NCI-H510A treated with DMSO at 0.1 percent for 48 hours (cell line): ENCODE results near the gene POGLUT2.
A peak's percentile ranks its signal among the peaks of the same experiment; 100 is the strongest.
"Not testable (repeated sequence)": the region's sequence is repeated elsewhere in the genome, so short reads cannot be mapped to it uniquely, and the experiment has no call there.

ENCODE experiments used
- DNase-seq: peaks from one replicate; lab custom pipeline; 2025; lab: John Stamatoyannopoulos, UW

The POGLUT2 gene

GRCh38 chr13:102807699-102808098, 8.9 kb upstream of the POGLUT2 start:
- DNase-seq: no peak

GRCh38 chr13:102805680-102806079, 6.9 kb upstream of the POGLUT2 start:
- DNase-seq: no peak

DNA sequence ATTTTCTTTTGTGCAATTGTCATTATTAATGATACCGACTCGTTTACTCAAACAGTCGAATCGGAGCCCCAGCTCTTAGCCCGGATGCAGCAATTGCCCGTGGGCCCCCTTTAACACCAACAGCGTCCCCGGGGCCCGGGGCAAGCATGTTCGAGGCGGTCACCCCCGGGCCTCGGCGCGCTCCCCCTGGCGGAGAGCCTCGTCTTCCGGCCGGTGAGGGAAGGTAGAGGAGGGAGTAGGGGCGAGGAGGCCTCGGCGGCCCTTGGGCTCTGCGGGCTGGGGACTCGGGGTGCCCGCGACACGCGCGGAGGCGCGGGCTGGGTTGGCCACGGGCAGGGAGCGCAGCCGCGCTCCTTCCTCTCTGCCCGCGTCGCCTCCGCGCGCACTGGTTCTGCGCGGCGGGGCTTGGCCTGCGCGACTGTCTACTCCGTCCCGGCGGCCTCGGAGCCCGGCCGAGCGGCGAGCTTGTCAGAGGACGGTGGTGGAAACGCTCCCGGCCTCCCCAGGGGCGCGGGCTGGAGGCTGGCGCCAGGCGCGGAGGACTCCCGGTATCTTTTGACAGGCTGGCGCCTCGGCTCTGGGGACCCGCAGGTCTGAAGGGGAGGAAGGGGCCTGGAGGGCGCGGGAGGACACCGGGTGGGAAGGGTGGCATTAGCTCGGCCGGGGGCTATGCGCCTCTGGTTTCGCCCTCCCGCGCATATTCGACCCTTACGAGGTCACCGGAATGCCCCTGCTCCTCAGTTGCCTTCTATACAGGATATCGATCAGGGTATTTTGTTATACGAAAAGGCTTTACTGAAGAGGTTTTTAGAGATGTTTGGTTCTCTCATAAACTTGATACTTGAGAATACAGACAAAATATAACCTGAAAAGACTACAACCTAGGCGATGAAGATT, 1.6 kb upstream of the POGLUT2 start:
- DNase-seq: peak; percentile 5

DNA sequence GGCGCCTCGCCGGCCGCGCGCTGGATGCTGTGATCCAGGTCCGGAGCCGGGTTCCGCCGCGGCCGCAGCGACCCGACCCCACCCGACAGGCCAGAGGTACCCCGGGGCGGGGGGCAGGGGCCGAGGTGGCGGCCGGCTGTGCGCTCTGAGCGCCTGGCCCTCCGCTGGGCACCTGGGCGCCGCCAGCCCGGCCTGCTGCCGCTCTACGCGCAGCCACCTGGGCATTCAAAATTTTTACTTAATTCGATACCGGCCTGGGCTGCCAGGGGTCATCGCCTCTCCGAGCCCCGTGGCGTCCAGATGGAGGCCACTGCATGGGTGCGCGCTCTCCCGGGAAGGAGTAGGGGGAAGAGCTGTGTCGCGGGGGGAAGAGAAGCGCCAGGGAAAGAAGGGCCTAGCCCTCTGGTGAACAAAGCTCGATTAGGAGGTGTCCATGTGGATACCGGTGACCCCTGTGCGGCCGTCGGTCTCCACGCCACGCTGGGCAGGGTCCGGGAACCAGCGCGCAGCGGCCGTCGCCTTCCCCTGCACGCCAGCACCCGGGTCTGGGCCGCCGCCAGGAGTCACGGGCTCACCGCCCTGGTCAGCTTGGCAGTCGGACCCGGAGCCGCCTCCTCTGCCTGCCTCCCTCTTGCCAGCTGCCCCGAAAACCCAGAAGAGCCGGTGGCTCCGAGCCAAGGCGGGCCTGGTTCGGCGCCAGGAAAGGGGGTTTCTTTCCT, 809 bp upstream of the POGLUT2 start:
- no peak for DNase-seq

- DNase-seq: no peak
These were observed 5.0 kb downstream of the POGLUT2 start for GRCh38 chr13:102793611-102794355.

DNA sequence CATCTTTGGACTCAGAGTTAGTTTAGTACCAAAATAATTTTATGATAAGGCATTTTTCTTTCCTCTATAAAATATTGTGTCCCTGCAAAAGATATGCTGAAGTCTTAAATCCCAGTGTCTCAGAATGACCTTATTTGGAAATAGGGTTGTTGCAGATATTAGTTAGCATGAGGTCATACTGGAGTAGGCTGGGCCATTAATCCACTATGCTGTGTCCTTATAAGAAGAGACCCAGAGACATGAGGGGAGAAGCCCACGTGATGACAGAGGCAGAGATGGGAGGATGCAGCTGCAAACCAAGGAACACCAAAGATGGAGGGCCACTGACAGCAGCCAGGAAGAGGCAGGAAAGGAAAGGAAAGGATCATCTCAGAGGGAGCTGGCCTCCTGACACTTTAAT, 6.4 kb downstream of the POGLUT2 start:
- DNase-seq: no peak

DNA sequence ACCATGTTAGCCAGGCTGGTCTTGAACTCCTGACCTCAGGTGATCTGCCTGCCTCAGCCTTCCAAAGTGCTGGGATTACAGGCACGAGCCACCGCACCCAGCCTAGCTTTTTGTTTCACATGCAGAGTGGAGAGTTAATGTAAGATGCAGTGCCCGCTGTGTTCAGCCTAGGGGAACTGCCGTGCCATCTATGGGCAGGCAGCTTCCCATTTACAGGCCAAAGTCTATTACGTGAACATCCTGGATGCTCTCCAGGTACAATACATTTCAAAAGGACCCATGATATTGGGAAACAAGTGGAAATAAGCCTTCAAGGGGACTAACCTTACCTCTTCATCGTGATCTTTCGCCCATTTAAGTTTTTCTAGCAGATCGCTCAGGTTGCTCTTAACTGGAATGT, 10.1 kb downstream of the POGLUT2 start:
- no peak for DNase-seq

DNA sequence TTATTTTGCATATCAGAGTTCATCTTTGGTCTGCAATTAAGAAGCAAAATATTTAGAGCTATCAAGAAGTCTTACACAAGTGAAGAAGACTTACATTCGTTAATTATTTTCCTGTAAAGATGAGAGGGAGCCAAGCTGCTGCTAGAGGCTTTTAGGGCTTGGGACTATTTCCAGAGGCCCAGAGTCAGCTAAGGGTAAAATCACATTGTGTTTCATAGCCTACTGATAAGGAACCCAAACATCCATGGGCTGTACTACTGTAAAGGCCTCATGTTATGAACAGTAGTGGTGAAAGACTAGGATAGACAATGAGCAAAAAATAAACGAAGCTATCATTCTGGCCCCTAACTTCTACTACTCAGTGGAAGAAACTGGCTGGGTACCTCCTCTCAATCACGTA, 14.3 kb downstream of the POGLUT2 start:
- no peak for DNase-seq

DNA sequence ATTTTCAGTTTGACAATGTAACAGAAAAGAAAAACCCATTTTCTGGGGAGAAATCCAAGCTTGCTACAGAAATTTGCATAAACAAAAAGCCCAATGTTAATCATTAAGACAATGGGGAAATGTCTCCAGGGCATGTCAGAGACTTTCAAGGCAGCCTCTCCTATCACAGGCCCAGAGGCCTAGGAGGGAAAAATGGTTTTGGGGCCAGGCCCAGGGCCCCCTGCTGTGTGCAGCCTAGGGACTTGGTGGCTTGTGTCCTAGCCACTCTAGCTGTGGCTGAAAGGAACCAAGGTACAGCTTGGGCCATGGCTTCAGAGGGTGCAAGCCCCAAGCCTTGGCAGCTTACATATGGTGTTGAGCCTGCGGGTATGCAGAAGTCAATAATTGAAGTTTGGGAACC, 17.2 kb downstream of the POGLUT2 start:
- DNase-seq: no peak

DNA sequence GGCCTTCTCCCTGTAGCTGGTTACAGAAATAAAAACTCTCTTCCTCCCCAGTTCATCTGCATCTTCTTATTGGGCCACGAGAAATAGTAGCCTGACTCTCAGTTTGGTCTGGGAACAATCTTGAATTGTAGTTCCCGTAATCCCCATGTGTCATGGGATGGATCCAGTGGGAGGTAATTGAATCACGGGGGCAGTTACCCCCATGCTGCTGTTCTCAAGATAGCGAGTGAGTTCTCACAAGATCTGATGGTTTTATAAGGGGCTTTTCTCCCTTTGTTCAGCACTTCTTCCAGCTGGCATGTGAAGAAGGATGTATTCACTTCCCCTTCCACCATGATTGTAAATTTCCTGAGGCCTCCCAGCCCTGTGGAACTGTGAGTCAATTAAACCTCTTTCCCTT, 18.1 kb downstream of the POGLUT2 start:
- DNase-seq: not testable (repeated sequence)

GRCh38 chr13:102779436-102780159, 19.2 kb downstream of the POGLUT2 start:
- DNase-seq: no peak

DNA sequence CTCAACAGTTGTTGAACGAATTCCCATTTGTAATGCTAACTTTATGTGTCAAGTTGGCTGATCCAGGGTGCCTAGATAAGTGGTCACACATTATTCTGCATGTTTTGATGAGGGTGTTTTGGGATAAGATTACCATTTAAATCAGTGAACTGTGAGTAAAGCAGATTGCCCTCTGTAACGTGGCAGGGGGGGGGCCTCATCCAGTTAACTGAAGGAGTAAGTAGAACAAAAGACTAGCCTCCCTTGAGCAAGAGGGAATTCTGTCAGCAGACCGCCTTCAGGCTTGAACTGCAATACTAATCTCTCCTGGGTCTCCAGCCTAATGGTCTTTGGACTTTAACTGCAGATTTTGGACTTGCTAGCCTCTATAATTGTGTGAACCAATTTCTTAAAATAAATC, 21.0 kb downstream of the POGLUT2 start:
- DNase-seq: no peak

DNA sequence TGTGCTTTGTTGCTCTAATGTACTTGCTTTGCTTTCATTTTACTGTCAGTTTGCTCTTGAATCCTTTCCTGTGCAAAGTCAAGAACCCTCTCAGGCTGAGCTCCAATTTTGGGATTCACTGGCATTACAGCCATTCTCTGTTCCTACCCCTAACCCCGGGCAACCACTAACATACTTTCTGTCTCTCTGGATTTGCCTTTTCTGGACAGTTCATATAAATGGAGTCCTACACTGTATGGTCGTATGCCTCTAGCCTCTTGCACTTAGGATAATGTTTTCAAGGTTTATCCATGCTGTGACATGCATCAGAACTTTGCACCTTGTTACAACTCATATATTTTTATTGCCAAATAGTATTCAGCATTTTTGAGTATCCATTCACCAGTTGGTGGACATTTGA, 22.5 kb downstream of the POGLUT2 start:
- no peak for DNase-seq

DNA sequence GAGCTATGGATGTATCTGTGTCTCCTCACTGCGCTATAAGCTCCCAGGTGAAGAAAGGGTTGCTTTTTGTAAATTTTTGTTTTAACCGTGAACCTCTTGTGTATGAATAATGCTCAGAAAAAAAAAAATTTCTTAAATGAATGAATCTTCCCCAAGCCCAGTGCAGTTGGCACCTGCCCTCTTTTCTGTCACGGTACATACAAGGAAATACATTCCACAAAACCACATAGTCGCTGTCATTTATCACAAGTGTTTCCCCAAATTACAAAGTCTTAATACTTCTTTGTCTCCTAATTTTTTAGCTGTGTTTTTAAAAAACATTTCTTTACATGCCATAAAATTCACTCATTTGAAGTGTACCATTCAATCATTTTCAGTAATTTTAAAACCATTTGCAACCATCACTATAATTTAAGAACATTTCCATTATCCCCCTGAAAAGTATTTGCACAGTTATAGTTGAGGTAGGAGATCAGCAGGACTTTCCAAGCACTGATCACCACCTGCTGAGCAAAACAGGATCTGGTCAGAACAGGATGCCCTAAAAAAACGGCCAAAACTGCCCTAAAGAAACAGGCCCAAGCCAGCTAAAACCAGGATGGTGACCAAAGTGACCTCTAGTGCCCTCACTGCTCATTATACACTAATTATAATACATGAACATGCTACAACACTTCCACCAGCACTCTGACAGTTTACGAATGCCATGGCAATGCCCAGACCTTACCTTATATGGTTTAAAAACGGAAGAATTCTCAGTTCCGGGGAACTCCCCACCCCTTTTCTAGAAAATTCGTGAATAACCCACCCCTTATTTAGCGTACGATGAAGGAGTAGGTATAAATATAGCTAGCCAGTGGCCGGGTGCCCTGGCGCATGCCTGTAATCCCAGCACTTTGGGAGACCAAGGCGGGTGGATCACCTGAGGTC, 23.9 kb downstream of the POGLUT2 start:
- DNase-seq: no peak

- no peak for DNase-seq
These were observed 24.6 kb downstream of the POGLUT2 start for GRCh38 chr13:102774214-102774568.

GRCh38 chr13:102773441-102774213, 25.1 kb downstream of the POGLUT2 start, which contains the start of gene TEX30:
Gene TEX30 (minus strand): TSS chr13:102773786. CDS start chr13:102770026, 3,760 bp downstream.
- DNase-seq: peak; percentile 35

DNA sequence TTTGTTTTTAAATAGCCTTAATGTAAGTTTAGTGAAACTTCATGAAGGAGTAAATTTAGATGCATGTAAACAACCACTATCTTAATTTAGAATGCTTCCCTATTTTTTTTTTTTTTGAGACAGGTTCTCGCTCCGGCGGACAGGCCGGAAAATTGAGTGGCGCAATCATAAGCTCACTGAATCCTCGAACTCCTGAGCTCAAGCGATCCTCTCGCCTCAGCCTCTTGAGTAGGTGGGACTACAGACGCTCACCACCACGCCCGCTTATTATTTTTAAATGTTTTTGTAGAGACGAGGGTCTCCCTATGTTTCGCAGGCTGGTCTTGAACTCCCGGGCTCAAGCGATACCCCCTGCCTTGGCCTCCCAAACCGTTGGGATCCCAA, 26.7 kb downstream of the POGLUT2 start:
- DNase-seq: no peak

GRCh38 chr13:102771298-102772041, 27.3 kb downstream of the POGLUT2 start:
- DNase-seq: no peak

- DNase-seq: no peak
These were observed 28.3 kb downstream of the POGLUT2 start for GRCh38 chr13:102770435-102770834.
